ENCODE measurements around the gene TXNRD1.
A peak's percentile ranks its signal among the peaks of the same experiment; 100 is the strongest.
"Not testable (repeated sequence)": the region's sequence is repeated elsewhere in the genome, so short reads cannot be mapped to it uniquely, and the experiment has no call there.

TXNRD1 gene

DNA sequence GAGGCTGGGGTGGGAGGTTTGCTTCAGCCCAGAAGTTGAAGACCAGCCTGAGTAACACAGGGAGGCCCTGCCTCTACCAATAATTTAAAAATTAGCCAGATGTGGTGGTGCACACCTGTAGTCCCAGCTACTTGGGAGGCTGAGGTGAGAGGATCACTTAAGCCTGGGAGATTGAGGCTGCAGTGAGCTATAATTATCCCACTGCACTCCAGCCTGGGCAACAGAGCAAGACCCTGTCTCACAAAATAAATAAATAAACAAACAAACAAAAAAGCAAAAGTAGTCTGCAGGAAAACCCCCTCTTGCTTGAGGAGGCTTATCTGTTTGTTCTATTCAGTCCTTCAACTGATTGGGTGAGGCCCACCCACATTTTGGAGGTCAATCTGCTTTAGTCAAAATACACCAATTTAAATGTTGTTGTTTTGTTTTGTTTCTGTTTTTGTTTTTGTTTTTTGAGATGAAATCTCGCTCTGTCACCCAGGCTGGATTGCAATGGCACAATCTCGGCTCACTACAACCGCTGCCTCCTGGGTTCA lies 24.9 kb upstream of the TXNRD1 start:
- DNase-seq (ENCODE audit: low spot score): no peak
- FAIRE-seq: no peak

DNA sequence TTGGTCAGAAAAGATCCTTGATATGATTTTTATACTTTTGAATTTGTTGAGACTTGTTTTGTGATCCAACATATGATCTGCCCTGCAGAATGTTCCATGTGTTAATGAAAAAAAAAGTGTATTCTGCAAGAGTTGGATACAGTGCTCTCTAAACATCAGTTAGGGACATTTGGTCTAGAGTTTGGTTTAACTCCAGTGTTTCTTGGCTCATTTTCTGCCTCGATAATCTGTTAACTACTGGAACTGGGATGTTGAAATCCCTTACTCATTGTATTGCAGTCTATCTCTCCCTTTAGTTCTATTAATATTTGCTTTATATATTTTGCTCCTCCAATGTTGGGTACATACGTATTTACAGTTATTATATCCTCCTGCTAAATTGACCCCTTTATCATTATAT lies 18.3 kb upstream of the TXNRD1 start:
- FAIRE-seq (no peak), DNase-seq (ENCODE audit: low spot score) (no peak)

DNA sequence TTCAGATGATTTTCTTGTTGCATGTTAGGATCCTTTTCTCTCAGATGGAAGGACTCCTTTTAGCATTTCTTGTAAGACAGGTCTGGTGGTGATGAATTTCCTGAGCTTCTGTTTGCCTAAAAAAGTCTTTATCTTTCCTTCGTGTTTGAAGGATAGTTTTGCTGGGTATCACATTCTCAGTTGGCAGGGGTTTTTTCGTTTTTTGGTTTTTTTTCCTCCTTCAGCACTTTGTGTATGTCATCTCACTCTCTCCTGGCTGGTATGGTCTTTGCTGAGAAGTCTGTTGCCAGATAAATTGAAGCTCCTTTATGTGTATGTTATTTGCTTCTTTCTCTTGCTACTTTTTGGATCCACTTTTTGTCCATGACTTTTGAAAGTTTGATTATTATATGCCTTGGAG lies 15.6 kb upstream of the TXNRD1 start:
- no peak for DNase-seq (ENCODE audit: low spot score)
- no peak for FAIRE-seq

DNA sequence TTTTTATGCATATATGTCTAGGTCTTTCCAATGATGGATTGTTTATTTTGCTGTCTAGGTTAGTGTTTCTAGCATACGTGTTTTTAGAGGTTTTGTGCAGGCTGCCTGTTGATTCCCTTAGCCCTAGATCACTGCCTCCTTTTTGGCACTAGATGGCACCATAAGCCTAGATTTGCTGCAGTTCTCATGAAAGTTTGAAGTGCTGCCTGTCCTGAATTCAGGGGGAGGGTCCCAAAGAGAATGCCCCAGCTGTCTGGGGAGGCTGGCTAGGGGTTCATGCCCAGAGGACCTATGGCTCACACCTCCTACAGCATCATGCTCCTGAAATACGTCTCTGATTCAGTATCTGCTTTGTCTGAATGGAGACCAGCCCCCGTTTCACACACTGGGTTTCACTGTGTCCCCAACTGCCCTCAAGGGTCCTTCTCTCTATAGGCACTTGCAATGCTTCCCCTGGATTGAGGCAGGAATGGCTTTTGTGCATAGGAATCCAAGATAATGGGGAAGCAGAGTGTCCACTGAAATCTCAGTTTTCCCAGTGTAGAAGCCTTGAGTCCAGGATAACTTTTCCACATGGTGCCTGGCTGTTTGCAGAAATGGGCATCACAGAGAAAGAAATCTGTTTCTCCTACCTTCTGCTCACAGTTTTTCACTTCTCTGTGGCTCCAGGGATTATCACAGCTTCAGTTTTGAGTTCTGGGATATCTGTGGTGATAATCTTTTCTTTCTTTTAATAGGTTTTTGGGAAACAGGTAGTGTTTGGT lies 14.2 kb upstream of the TXNRD1 start:
- peak; percentile 52 for DNase-seq (ENCODE audit: low spot score)
- FAIRE-seq: no peak

- no peak for FAIRE-seq
- DNase-seq (ENCODE audit: low spot score): no peak
Observed at GRCh38 chr12:104204690-104205480, 10.7 kb upstream of the TXNRD1 start.

DNA sequence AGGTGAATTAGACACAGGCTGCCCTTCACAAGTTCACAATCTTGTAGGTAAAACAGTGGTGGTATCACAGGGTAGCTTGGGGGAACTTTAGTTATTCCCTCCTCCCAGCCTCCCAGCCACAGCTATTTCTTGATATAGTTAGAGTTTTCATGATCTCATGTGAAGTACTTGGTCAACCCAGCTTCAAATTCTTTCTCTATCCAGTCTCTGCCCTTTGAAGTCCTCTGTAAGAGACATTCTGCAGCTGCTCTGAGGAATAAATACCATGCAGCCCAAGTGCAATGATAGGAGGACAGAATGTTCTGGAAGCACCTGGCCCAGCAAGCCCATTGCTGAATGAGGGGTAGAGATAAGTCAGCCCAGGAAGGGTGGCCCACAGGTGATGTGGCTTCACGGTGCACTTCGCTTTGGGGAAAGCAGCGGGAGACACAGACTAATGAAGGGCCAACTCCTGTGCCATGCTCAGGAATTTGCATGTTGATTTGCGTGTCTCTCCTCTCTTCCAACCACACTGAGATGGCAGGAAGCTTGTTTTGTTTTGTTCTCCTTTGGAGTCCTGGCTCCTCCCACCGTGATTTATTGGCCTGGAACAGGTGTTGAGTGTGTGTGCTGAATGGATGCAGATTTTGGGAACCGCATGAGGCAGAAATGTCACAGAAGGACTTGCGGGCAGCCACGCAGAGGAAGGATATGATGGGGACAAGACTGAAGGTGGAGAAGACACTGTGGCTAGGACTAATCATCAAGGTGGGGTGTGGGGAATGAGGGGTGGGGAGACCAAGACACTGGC lies 8.0 kb upstream of the TXNRD1 start:
- FAIRE-seq (no peak), DNase-seq (ENCODE audit: low spot score) (no peak)

DNA sequence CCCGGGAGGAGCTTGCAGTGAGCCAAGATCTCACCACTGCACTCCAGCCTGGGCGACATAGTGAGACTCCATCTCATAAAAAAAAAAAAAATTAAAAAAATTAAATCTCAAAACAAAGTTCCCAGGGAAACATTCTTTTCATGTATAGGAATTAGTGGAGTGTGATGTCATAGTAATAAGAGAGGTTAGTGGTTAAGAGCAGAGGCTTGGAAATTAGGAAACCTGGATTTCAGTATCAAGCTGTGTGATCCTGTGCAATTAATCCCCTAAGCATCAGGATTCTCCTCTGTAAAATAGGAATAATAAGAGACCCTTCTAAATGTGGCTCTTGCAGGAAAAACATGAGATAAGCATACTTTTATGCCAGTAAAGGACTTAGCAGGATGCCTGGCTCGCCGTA lies 3.1 kb upstream of the TXNRD1 start:
- FAIRE-seq: no peak
- no peak for DNase-seq (ENCODE audit: low spot score)

GRCh38 chr12:104213952-104214351 lies 1.6 kb upstream of the TXNRD1 start:
- DNase-seq (ENCODE audit: low spot score): no peak
- FAIRE-seq: no peak

DNA sequence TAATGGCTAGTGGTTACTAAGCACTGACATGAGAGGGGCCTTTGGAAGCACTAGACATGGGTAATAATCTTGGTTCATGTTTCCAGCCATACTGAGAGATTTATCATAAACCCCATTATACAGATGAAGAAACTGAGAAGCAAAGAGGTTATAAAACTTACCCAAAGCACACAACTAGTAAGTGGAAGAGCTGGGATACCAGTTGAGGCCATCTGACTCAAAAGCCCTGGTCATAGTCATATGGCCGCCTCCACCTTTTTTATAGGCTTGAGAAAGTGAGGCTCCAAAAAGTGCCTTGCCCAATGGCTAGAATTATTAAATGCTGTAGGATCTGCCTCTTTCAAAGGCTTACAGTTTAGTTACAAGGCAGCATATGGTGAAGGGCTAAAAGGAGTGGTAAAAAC lies 944 bp downstream of the TXNRD1 start:
- FAIRE-seq (no peak), DNase-seq (ENCODE audit: low spot score) (no peak)

- not testable (repeated sequence) for DNase-seq (ENCODE audit: low spot score)
Observed at GRCh38 chr12:104218506-104218905, 2.9 kb downstream of the TXNRD1 start.

GRCh38 chr12:104218935-104219334 lies 3.4 kb downstream of the TXNRD1 start:
- FAIRE-seq (no peak), DNase-seq (ENCODE audit: low spot score) (no peak)

More at GRCh38 chr12:104218506-104218905, 2.9 kb downstream of the TXNRD1 start:
- FAIRE-seq: not testable (repeated sequence)

GRCh38 chr12:104219361-104219892 lies 3.8 kb downstream of the TXNRD1 start:
- no peak for FAIRE-seq
- DNase-seq (ENCODE audit: low spot score): peak; percentile 59

GRCh38 chr12:104219908-104220404 lies 4.4 kb downstream of the TXNRD1 start:
- DNase-seq (ENCODE audit: low spot score) (peak; percentile 62), FAIRE-seq (no peak)

DNA sequence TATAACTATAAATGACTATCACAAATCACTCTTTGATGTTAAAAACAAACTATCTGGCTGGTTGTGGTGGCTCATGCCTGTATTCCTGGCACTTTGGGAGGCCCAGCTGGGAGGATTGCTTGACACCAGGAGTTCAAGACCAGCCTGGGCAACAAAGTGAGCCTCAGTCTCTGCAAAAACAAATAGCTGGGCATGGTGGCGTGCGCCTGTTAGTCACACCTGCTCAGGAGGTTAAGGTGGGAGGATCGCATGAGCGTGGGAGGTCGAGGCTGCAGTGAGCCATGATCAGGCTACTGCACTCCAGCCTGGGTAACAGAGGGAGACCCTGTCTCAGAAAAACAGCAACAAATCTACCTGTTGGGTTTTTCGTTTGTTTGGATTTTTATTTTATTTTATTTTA lies 5.4 kb downstream of the TXNRD1 start:
- FAIRE-seq (no peak), DNase-seq (ENCODE audit: low spot score) (no peak)

DNA sequence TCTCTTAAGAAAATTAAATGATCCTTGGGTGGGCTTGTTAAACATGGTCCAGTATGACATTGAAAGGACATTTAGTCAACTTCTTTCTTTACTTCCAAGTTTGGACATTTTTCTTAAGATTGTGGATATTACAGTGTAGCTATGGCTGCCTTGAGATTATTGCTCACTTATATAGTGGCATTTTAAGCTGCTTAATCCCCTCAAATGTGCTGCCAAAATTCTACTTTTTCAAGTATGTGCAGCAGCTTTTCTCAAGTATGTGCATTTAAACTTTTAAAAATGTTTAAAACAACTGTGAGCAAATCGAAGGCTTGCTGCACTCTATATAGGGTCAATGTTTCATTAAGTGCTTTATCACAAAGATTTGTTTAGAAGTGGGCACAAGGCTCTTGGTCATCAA lies 7.4 kb downstream of the TXNRD1 start:
- no peak for FAIRE-seq
- no peak for DNase-seq (ENCODE audit: low spot score)

- FAIRE-seq (no peak), DNase-seq (ENCODE audit: low spot score) (no peak)
Observed at GRCh38 chr12:104223712-104224111, 8.1 kb downstream of the TXNRD1 start.

GRCh38 chr12:104226672-104227071 lies 11.1 kb downstream of the TXNRD1 start:
- FAIRE-seq: no peak
- no peak for DNase-seq (ENCODE audit: low spot score)

DNA sequence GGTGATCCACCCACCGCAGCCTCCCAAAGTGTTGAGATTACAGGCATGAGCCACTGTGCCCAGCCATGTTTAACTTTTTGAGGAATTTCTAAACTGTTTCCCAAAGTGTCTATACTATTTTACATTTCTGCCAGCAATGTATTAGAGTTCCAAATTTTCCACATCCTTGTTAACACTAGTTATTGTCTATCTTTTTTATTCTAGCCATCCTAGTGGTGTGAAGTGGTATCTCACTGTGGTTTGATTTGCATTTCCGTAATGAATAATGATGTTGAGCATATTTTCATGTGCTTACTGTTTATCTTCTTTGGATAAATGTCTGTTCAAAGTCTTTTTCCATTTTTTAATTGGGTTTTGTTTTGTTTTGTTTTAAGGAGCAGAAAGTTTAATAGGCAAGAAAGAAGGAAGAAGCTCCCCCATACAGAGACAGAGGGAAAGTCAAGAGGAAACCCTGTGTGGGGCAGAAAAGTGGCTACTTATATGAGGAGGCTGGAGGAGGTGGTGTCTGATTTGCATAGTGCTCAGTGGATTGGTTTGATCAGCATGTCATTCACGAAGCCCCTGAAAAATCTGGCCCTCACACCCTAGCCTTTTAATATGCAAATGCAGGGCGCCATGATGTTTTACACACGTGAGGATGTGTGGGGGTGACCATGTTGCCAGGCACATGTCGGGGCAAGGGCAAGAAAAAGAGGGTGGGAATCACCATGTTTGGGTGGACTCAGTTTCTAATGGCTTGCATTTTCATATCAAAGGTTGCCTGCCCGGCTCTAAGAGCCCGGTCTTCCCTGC lies 14.9 kb downstream of the TXNRD1 start:
- DNase-seq (ENCODE audit: low spot score) (no peak), FAIRE-seq (no peak)

- DNase-seq (ENCODE audit: low spot score) (no peak), FAIRE-seq (no peak)
Observed at GRCh38 chr12:104232609-104233280, 17.2 kb downstream of the TXNRD1 start.
